Gastrocnemius medialis (tissue), 4 donors: ENCODE measurements around the gene BAHCC1. TPM values are rescaled to one million over a fixed set of nuclear protein-coding genes. Genes with fewer than 3 reads are reported as not detected.

Experiments
- ATAC-seq, 2 donors: fragments of 150-250 bp; one replicate each; pipeline ENCODE4 v1.9.1; 2016
- DNase-seq, 2 donors: peaks; one replicate each; pipeline ENCODE4 v3.0.0-alpha.2; 2019
- H3K27ac ChIP-seq, 4 donors: fragments of 200-600 bp; sonication (generic); 1 replicate in 1 of 4; 2 replicates in 3 of 4; pipeline ENCODE4 v1.5.1; 2016 to 2018; ENCODE audit warnings: mild to moderate bottlenecking in 2 of 4, moderate library complexity in 1 of 4
- H3K27me3 ChIP-seq, 3 donors: fragments of 200-600 bp; sonication (generic) in 2 of 3; 1 replicate in 1 of 3; 2 replicates in 2 of 3; pipeline versions ENCODE4 v1.5.1 to v1.6.0; 2016 to 2019; ENCODE audit warnings: mild to moderate bottlenecking in 1 of 3, moderate library complexity in 1 of 3
- H3K36me3 ChIP-seq, 2 donors: fragments of 200-600 bp; sonication (generic) in 1 of 2; one replicate each; pipeline ENCODE4 v1.5.1; 2017 to 2018
- H3K4me1 ChIP-seq, 2 donors: fragments of 200-600 bp; sonication (generic) in 1 of 2; one replicate each; pipeline ENCODE4 v1.5.1; 2016 to 2017; ENCODE audit warnings: mild to moderate bottlenecking in 2 of 2
- H3K4me3 ChIP-seq, 4 donors: fragments of 200-600 bp; sonication (generic) in 3 of 4; 1 replicate in 1 of 4; 2 replicates in 3 of 4; pipeline ENCODE4 v1.5.1; 2016 to 2019; ENCODE audit warnings: mild to moderate bottlenecking in 2 of 4
- H3K9me3 ChIP-seq, 3 donors: fragments of 200-600 bp; sonication (generic) in 2 of 3; 1 replicate in 1 of 3; 2 replicates in 2 of 3; pipeline ENCODE4 v1.5.1; 2016 to 2019
- POLR2A ChIP-seq, 2 donors: fragments of 450-650 bp; IDR thresholded peaks; one replicate each; pipeline ENCODE4 v1.6.1; 2017; ENCODE audit warnings: antibody characterized with exemption in 2 of 2, mild to moderate bottlenecking in 2 of 2, moderate library complexity in 2 of 2
- in situ Hi-C, 4 donors: fragments of 200-750 bp; cut with MboI; loops; one replicate each; pipeline versions ENCODE4 v1.15.0 to v1.8.0; 2017; ENCODE audit warnings: low sequenced_read_pairs in 4 of 4
- intact Hi-C: fragments of 100-400 bp; cut with DNase I; formaldehyde crosslinking; loops from one replicate; pipeline ENCODE4 v1.15.1; 2023; ENCODE audit warnings: low total_unique reads
- total RNA-seq, 4 donors: library from RNA; depleted of rRNA; stranded (reverse); fragments of >200 nt; gene quantifications; one replicate each; pipeline versions ENCODE4 v1.1.0 to v1.2.3, GENCODE V29; 2016
- TF ChIP-seq, protein P1 (sequence below), 5 experiments: fragments of 450-650 bp in 3 of 5; fragments of 200-600 bp in 2 of 5; sonication (generic) in 2 of 5; IDR thresholded peaks in 4 of 5; conservative IDR thresholded peaks in 1 of 5; 1 replicate in 4 of 5; 2 replicates in 1 of 5; pipeline ENCODE4 v1.5.1; 2016 to 2019; ENCODE audit warnings: antibody characterized with exemption in 5 of 5, mild to moderate bottlenecking in 3 of 5, moderate library complexity in 3 of 5

Gene BAHCC1
- total RNA-seq, 4 donors from 2014 or later: 2.5 to 8.4 (median 5.8) TPM

- peaks cover 39 to 52% of the 10 kb centered on the region in 2 donors for H3K4me1 ChIP-seq
- DNase-seq: no peak
- H3K27ac ChIP-seq: peak overlapping the region in 1 of 4 donors; percentile 88
These were observed 34.7 kb downstream of the BAHCC1 start for GRCh38 chr17:81429821-81430551.

DNA sequence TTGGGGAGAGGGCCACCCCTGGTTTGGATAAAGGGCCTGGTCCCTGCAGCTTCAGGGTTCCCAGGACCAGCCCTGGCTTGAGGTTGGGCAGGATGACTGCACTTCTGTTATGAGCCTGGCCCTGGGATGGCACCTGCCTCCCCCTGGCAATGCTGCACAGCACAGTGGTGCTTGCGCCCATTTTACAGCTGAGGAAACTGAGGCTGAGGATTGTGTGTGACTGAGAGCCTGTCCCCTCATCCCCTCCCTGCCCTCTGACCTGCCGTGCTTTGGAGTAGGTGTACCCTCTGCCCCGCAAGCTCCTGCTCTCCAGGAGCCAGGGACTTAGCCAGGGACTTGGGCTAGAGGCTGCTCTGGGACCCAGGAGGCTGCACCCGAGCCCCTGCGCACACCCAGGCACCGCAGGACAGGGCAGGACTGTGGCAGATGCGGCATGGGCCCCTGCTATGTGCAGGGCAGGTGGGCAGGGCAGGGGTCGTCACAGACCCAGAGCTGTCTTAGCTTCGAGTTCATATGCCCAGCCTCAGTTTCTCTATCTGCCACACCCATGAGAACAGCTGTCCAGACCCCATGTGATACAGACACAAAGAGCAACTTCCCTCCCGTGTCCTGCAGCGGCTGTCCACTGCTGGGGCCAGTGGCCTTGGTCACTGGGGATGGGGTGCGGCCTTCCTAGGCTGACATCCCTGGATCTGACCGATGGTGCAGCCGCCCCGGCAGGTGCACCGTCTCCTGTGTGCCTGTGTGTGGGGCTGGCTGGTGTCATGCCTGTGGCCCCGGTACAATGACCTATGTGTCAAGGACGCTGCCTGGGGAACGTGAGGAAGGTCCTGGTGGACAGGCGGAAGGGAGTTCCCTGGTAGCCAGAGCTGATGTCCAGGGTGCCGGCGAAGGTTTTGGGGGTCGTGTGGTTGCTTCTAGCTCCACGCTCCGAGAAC is 36.6 kb downstream of the BAHCC1 start:
- DNase-seq (no peak), ATAC-seq (no peak)
- no peaks in the 10 kb centered on the region for H3K27me3 ChIP-seq
- no peak overlapping the region for H3K4me3 ChIP-seq
- no peak overlapping the region for H3K27ac ChIP-seq
- H3K9me3 ChIP-seq: no peaks in the 10 kb centered on the region
- in situ Hi-C loops (no loop called here), intact Hi-C loops (no loop called here)
- H3K4me1 ChIP-seq: peaks cover 44 to 58% of the 10 kb centered on the region in 2 donors
- TF ChIP-seq POLR2A (IDR thresholded peaks at IDR 0.05): no peak
- TF ChIP-seq, protein P1, sequence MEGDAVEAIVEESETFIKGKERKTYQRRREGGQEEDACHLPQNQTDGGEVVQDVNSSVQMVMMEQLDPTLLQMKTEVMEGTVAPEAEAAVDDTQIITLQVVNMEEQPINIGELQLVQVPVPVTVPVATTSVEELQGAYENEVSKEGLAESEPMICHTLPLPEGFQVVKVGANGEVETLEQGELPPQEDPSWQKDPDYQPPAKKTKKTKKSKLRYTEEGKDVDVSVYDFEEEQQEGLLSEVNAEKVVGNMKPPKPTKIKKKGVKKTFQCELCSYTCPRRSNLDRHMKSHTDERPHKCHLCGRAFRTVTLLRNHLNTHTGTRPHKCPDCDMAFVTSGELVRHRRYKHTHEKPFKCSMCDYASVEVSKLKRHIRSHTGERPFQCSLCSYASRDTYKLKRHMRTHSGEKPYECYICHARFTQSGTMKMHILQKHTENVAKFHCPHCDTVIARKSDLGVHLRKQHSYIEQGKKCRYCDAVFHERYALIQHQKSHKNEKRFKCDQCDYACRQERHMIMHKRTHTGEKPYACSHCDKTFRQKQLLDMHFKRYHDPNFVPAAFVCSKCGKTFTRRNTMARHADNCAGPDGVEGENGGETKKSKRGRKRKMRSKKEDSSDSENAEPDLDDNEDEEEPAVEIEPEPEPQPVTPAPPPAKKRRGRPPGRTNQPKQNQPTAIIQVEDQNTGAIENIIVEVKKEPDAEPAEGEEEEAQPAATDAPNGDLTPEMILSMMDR (IDR thresholded peaks at IDR 0.05 in 4 of 5, conservative IDR thresholded peaks at IDR 0.05 in 1 of 5): no peak
- H3K36me3 ChIP-seq: no peaks in the 10 kb centered on the region

More at GRCh38 chr17:81429821-81430551, 34.7 kb downstream of the BAHCC1 start:
- H3K9me3 ChIP-seq: no peaks in the 10 kb centered on the region
- no peak for TF ChIP-seq POLR2A (IDR thresholded peaks at IDR 0.05)
- TF ChIP-seq, protein P1 (IDR thresholded peaks at IDR 0.05 in 4 of 5, conservative IDR thresholded peaks at IDR 0.05 in 1 of 5): peak in 2 of 5 experiments; percentile 21 to 26
- H3K27me3 ChIP-seq: no peaks in the 10 kb centered on the region
- in situ Hi-C loops: no loop called here
- peak overlapping the region; percentile 0 to 30 (median 14) for H3K4me3 ChIP-seq
- intact Hi-C loops: loop anchor here (2.0 kb wide), 3 partner anchors 29 to 137 kb away; no protein-coding TSS in a partner anchor
- no peak for ATAC-seq
- no peaks in the 10 kb centered on the region for H3K36me3 ChIP-seq

- Histone ChIP-seq H3K9me3 (no peaks in the 10 kb centered on the region), H3K4me1 (peaks cover 35 to 48% of the 10 kb centered on the region in 2 donors), H3K27ac (no peak overlapping the region), H3K27me3 (no peaks in the 10 kb centered on the region), H3K36me3 (no peaks in the 10 kb centered on the region), H3K4me3 (no peak overlapping the region)
- in situ Hi-C loops (no loop called here), intact Hi-C loops (no loop called here)
- DNase-seq (no peak), ATAC-seq (no peak)
- no peak for TF ChIP-seq POLR2A (IDR thresholded peaks at IDR 0.05)
- TF ChIP-seq, protein P1 (IDR thresholded peaks at IDR 0.05 in 4 of 5, conservative IDR thresholded peaks at IDR 0.05 in 1 of 5): no peak
These were observed 37.7 kb downstream of the BAHCC1 start for GRCh38 chr17:81432941-81433340.

- in situ Hi-C loops: no loop called here
- TF ChIP-seq, protein P1 (IDR thresholded peaks at IDR 0.05 in 4 of 5, conservative IDR thresholded peaks at IDR 0.05 in 1 of 5): no peak
- TF ChIP-seq POLR2A (IDR thresholded peaks at IDR 0.05): no peak
- Histone ChIP-seq H3K27me3 (no peaks in the 10 kb centered on the region), H3K9me3 (no peaks in the 10 kb centered on the region), H3K36me3 (no peaks in the 10 kb centered on the region), H3K4me1 (peaks cover 28 to 41% of the 10 kb centered on the region in 2 donors), H3K27ac (no peak overlapping the region), H3K4me3 (no peak overlapping the region)
- ATAC-seq (no peak), DNase-seq (no peak)
- intact Hi-C loops: no loop called here
These were observed 38.4 kb downstream of the BAHCC1 start for GRCh38 chr17:81433656-81434055.
